PC-9 (cell line): Measurements from ENCODE around the gene NR2C2. TPM values are rescaled to one million over a fixed set of nuclear protein-coding genes. Genes with fewer than 3 reads are reported as not detected.
"Not testable (repeated sequence)": the region's sequence is repeated elsewhere in the genome, so short reads cannot be mapped to it uniquely, and the experiment has no call there.

ENCODE experiments used
- BruUV-seq: library from RNA; stranded (reverse); fragments of 400-500 nt; replicated peaks from 2 replicates; lab custom pipeline; 2021; lab: Mats Ljungman, UMichigan
- CTCF ChIA-PET: fragments of 300-600 bp; sonication (Branson Sonifier 250); formaldehyde crosslinking; loops from one replicate; lab custom pipeline; 2022; ENCODE audit warnings: antibody characterized with exemption; lab: Charles Lee
- POLR2A ChIA-PET: fragments of 300-600 bp; sonication (Branson Sonifier 250); formaldehyde crosslinking; loops from one replicate; lab custom pipeline; 2022; ENCODE audit warnings: antibody characterized with exemption; ENCODE audit not compliant: unreplicated experiment; lab: Charles Lee
- DNase-seq, 2 experiments: peaks; one replicate each; pipeline versions ENCODE4 v3.0.0 to v3.0.0-alpha.2; 2015 to 2022; ENCODE audit warnings: mixed read lengths in 1 of 2
- H2AFZ ChIP-seq: fragments of 200-600 bp; sonication (generic); 2 replicates; pipeline ENCODE4 v1.8.1; 2017; ENCODE audit warnings: antibody characterized with exemption
- H3F3A ChIP-seq: fragments of 200-600 bp; sonication (generic); 2 replicates; pipeline ENCODE4 v1.8.1; 2017; ENCODE audit warnings: antibody characterized with exemption, mild to moderate bottlenecking, low read depth; ENCODE audit not compliant: insufficient read depth
- H3K27ac ChIP-seq: fragments of 200-600 bp; sonication (generic); 2 replicates; pipeline ENCODE4 v1.6.1; 2016; ENCODE audit warnings: mixed run types
- H3K27me3 ChIP-seq: fragments of 200-600 bp; sonication (generic); 2 replicates; pipeline ENCODE4 v1.6.1; 2016; ENCODE audit warnings: low read depth, mixed run types; ENCODE audit not compliant: insufficient read depth
- H3K36me3 ChIP-seq: fragments of 200-600 bp; sonication (generic); 2 replicates; pipeline ENCODE4 v1.6.1; 2016; ENCODE audit warnings: low read depth, mixed run types
- H3K4me1 ChIP-seq: fragments of 200-600 bp; sonication (generic); replicated peaks from 2 replicates; pipeline ENCODE4 v1.6.1; 2016; ENCODE audit warnings: mixed run types; ENCODE audit not compliant: insufficient read depth
- H3K4me2 ChIP-seq: fragments of 200-600 bp; sonication (generic); 2 replicates; pipeline ENCODE4 v1.6.1; 2017; ENCODE audit warnings: mixed run types
- H3K4me3 ChIP-seq: fragments of 200-600 bp; sonication (generic); 2 replicates; pipeline ENCODE4 v1.6.1; 2016; ENCODE audit warnings: mixed run types
- H3K79me2 ChIP-seq: fragments of 200-600 bp; sonication (generic); 2 replicates; pipeline ENCODE4 v1.6.1; 2017; ENCODE audit warnings: low read depth, mixed run types
- H3K9me2 ChIP-seq: fragments of 200-600 bp; sonication (generic); 2 replicates; pipeline ENCODE4 v1.8.1; 2017; ENCODE audit warnings: mild to moderate bottlenecking; ENCODE audit not compliant: insufficient read depth
- H3K9me3 ChIP-seq: fragments of 200-600 bp; sonication (generic); 2 replicates; pipeline ENCODE4 v1.8.1; 2016; ENCODE audit warnings: low read depth; ENCODE audit not compliant: insufficient read depth
- H4K20me1 ChIP-seq: fragments of 200-600 bp; sonication (generic); 2 replicates; pipeline ENCODE4 v1.8.1; 2017; ENCODE audit not compliant: insufficient read depth
- CTCF ChIP-seq: fragments of 200-600 bp; sonication (generic); conservative IDR thresholded peaks from 2 replicates; pipeline ENCODE4 v1.6.1; 2017; ENCODE audit warnings: mixed run types, antibody characterized with exemption, mild to moderate bottlenecking, moderate library complexity
- EZH2 ChIP-seq: fragments of 200-600 bp; sonication (generic); IDR thresholded peaks from 2 replicates; pipeline ENCODE4 v1.8.0; 2017; ENCODE audit warnings: antibody characterized with exemption, low read depth
- intact Hi-C: fragments of 100-400 bp; cut with micrococcal nuclease; formaldehyde crosslinking; loops from one replicate; pipeline ENCODE4 v1.10.0; 2022; ENCODE audit not compliant: unreplicated experiment
- total RNA-seq: library from RNA; stranded (reverse); gene quantifications from 2 replicates; pipeline ENCODE4 v1.2.3, GENCODE V29; 2021

Gene NR2C2
- total RNA-seq, 1 experiment from 2014 or later: 44.1 TPM

GRCh38 chr3:14900881-14901873, 46.2 kb upstream of the NR2C2 start:
- no peak for DNase-seq
- BruUV-seq: no TSS peak
- H3K9me2 ChIP-seq: no peaks in the 10 kb centered on the region
- no peaks in the 10 kb centered on the region for H3K36me3 ChIP-seq
- H3K9me3 ChIP-seq: peaks cover 9% of the 10 kb centered on the region
- H3K4me1 ChIP-seq: no peaks in the 10 kb centered on the region
- no peak overlapping the region for H3K27ac ChIP-seq
- TF ChIP-seq EZH2 (no peak), CTCF (no peak)
- no peak overlapping the region for H2AFZ ChIP-seq
- H3K27me3 ChIP-seq: peaks cover 13% of the 10 kb centered on the region; the same call in 1 of the 2 replicates
- no peaks in the 10 kb centered on the region for H3K79me2 ChIP-seq
- POLR2A ChIA-PET: no interaction called here
- no peaks in the 10 kb centered on the region for H4K20me1 ChIP-seq
- H3K4me3 ChIP-seq: no peak overlapping the region
- CTCF ChIA-PET: no interaction called here
- intact Hi-C loops: no loop called here
- no peaks in the 10 kb centered on the region for H3F3A ChIP-seq
- no peak overlapping the region for H3K4me2 ChIP-seq

GRCh38 chr3:14902719-14903118, 44.7 kb upstream of the NR2C2 start:
- H3K36me3 ChIP-seq: no peaks in the 10 kb centered on the region
- BruUV-seq: no TSS peak
- H3K27ac ChIP-seq: no peak overlapping the region
- H3K27me3 ChIP-seq: peaks cover 6% of the 10 kb centered on the region; the same call in 1 of the 2 replicates
- H2AFZ ChIP-seq: no peak overlapping the region
- peaks cover 9% of the 10 kb centered on the region for H3K9me3 ChIP-seq
- POLR2A ChIA-PET: no interaction called here
- H4K20me1 ChIP-seq: no peaks in the 10 kb centered on the region
- no peaks in the 10 kb centered on the region for H3K79me2 ChIP-seq
- no peak overlapping the region for H3K4me2 ChIP-seq
- no peak for TF ChIP-seq CTCF
- TF ChIP-seq EZH2: no peak
- CTCF ChIA-PET: no interaction called here
- H3K9me2 ChIP-seq: no peaks in the 10 kb centered on the region
- no peaks in the 10 kb centered on the region for H3F3A ChIP-seq
- H3K4me3 ChIP-seq: no peak overlapping the region
- DNase-seq: no peak
- intact Hi-C loops: no loop called here
- no peaks in the 10 kb centered on the region for H3K4me1 ChIP-seq

GRCh38 chr3:14903501-14903900, 43.9 kb upstream of the NR2C2 start:
- H3F3A ChIP-seq, H3K79me2 ChIP-seq, H4K20me1 ChIP-seq, H3K4me3 ChIP-seq, H3K27me3 ChIP-seq, H3K4me2 ChIP-seq, H3K27ac ChIP-seq, H3K36me3 ChIP-seq, intact Hi-C loops, H3K4me1 ChIP-seq, H3K9me2 ChIP-seq, H2AFZ ChIP-seq, POLR2A ChIA-PET, DNase-seq, H3K9me3 ChIP-seq, BruUV-seq: not testable (repeated sequence)
- CTCF ChIA-PET: interaction anchor here (0.6 kb wide), 1 partner anchor 17 kb away, joined by 5 read pairs; no protein-coding TSS in a partner anchor
